ENCODE data around the gene PSMG2.

Gene PSMG2

DNA sequence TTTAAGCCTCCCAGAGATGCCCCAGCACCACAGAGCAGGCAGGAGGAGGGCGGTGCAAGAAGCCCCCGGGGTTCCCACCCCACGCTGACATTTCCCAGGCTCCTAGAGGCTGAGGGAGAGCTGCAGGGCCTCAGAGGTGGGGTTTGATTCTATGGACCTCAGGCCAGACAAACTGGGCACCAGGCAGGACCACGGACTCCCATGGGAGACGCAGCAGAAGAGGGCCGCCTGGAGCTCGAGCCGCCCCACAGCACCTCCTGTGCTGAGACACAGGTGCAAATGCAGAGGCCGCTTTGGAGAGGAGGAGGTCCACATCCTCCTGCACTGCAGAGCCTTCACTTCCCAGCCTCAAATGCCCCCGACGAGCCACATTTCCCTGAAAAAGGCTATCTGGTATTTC is 62.7 kb downstream of the PSMG2 start:
- DNase-seq (ENCODE audit: low read depth), result no peak

DNA sequence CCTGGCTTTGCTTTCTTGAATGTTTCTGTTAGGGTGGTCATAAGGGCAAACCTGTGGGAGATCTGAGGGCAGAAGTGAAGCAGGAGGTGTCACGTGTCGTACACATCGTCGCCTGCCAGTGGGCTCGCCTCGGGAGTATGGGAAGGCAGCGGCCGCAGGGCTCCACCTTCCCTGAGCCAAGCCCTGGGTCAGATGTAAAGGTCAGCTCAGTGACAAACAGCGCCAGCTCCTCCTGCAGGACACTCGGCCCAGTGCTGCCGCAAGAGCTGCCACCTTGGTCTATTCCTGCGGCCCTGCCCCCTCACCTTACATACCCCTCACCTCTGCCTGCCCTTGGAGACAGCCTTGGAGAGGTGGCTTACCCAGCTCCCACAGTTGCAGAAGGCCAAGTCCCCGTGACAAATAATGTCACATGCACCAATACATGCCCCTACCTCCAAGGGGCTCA is 64.2 kb downstream of the PSMG2 start:
- no peak for DNase-seq (ENCODE audit: low read depth)

DNA sequence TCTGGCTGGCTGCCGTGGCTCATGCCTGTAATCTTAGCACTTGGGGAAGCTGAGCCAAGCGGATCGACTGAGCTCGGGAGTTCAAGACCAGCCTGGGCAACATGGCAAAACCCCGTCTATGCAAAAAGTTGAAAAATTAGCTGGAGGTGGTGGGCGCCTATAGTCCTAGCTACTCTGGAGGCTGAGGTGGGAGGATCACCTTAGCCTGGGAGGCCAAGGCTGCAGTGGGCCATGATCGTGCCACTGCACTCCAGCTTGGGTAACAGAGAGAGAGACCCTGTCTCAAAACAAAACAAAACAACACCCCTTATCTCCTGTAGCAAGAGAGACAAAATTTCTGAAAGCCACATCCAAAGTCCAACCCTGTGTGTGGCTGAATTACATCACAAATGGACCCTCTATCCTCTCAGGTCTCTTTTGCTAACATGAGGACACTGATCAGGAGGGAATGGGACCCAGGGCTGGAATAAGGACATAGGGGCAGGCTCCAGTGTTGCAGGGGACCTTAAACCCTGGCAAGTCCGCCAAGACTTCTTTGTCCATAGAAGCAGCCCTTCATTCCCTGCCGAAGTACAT is 64.8 kb downstream of the PSMG2 start:
- DNase-seq (ENCODE audit: low read depth), result no peak

DNA sequence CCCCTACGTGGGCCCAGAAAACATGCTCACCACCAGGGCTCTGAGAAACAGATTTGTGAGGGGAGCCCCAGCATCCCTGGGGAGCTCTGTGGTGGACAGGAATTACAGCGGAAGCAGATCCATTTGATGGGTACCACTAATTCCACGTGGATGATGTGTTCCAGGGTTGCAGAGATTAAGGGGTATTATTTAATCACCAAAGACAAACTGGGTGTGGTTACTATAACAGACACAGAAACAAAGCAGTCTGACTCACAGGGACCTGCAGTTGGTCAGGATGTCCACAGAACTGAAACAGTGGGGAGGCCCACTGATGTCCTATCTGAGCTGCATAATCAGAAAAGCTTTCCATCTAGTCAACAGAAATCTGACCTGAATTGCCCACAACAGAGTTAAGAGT is 65.8 kb downstream of the PSMG2 start:
- DNase-seq (ENCODE audit: low read depth), result no peak

DNA sequence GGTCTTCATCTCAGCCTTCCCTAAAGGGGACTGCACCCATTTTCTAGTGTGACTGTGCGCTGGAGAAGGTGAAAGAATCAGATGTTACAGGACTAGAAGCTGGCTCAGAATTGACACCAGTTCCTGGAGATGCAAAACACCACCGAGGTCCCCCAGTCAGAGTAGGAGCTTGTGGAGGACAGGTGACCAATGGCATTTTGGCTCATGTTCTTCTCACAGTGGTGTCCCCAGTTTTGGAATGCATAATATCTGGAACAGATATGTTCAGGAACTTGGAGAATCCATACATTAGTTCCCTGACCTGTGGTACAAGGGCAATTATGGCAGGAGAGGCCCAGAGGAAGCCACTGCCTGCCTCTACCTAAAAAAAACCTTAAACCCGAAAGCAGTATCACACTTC is 66.3 kb downstream of the PSMG2 start:
- DNase-seq (ENCODE audit: low read depth), result no peak

DNA sequence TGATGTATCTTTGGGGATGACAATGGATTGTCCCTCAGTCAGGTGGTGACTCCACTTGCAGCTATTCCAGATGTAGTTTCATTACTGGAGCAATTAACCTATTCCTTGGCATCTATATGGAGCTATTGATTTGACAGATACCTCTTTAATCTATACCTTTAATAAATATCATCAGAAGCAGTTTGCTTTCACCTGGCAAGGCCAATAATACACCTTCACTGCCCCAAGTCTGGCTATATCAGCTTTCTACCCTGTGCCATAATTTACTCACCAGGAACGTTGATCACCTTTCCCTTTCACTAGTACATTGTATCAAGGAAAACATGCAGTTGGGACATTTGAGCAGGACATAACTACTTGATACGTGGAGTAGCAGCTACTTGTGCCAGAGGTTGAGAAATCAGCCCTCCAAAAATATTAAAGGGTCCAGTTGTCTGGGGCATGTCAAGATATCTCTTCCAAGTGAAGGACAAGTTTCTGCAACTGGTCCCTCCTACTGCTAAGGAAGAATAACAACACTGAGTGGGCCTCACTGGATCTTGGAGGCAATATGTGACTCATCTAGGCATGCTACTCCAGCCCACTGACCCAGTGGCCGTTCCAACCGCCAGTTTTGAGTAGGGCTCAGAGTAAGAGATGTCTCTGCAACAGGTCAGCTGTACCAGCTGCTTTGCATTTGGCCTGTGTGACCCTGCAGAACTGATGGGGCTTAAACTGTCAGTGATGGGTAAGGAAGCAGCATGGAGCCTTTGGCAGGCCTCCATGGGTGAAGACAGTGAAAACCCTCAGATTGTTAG is 67.0 kb downstream of the PSMG2 start:
- no peak for DNase-seq (ENCODE audit: low read depth)

DNA sequence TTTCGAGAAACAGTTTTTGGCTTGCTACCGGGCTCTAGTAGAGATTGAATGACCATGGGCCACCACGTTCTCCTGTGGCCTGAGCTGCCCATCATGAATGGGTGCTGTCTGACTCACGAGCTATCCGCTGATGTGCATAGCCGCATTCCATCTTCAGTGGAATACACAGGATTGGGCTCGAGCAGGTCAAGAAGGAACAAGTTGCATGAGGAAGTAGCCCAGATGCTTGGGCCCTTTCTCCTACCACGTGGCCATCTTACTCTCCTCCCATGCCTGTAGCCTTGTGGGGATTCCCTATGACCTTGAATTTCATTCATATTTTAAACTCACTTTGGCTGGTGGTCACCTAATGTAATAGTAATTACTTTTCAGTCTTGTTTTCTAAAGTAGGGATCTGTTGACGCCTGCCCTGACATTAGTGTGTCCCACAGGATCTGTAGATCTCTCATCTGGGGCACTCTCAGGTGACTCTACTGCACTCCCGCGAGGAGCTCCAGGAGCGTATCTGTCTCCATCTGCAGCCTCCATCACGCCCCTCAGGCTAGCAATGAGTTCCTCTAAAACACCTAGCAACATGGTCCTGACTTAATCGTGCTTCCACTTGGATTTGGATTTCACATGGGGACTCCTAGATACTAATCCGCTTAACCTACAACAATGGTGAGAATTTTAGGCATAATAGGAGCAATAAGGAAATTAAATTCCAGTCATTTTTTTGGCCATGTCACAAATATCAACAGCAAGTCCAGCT is 67.8 kb downstream of the PSMG2 start:
- no peak for DNase-seq (ENCODE audit: low read depth)

DNA sequence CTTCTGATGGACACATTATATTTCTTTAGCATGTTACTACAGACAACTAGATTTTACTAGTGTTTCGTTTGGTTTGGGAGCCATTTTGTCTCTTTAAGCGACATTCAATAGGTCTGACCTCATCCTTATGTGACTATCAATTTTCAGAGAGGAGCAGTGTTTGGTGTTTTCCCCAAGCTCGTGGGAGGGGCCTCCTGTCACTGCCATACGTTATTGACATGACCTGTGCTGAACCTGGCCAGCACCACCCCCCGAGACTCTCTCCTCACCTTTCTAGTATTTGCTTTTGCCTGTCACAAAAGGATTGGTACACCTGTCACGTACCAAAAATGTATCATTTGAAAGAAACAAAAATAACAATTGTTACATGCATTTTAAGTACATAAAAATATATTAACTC is 69.3 kb downstream of the PSMG2 start:
- no peak for DNase-seq (ENCODE audit: low read depth)

DNA sequence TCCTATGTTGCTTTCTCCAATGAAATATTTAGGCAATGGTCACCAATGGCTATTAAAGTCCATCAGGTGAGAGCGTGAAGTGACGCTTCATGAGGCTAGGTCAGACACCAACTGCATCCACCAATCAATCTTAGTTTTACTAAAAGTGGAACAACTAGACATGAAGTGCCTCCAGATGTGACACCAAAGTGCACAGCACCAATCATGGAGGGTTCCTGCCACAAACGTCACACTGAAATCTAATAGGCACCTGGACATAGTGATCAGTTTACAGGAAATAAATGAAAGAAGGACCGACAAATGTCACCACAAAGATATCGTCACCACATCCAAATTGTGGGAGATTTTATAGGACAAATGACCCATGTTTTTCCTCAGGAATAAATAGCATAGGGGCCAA is 70.5 kb downstream of the PSMG2 start:
- no peak for DNase-seq (ENCODE audit: low read depth)

DNA sequence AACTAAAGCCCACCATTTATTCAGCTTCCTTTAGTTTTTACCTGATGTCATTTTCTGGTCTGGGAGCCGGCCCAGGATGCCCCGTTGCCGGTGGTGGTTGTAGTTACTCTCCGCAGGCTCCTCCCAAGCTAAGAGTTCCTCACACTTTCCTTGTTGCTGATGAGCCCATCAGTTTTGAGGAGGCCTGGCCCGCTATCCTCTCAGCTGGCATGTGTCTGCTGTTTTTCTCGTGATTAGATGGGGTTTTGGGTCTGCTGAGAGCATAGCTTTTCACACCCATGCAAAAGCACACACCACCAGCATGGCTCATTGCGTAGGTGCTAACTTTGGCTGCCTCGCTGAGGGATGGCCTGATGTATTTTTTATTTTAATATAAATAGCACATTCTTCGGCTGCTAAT is 72.1 kb downstream of the PSMG2 start:
- DNase-seq (ENCODE audit: low read depth), result no peak

All from stimulated activated CD8-positive, alpha-beta memory T cell treated with anti-CD3 and anti-CD28 coated beads, Interleukin-15, amount 100 ng/mL, for 24 hours (primary cell).